SK-N-SH treated with all-trans-retinoic acid at 6 μM for 48 hours (cell line): Measurements from ENCODE around the gene SP2.

Experiments used
- ARNTL ChIP-seq: fragments of 450-650 bp; formaldehyde crosslinking; IDR thresholded peaks from 2 replicates; pipeline ENCODE4 v1.5.0; 2020; ENCODE audit warnings: low read depth, mild to moderate bottlenecking, moderate library complexity, borderline replicate concordance
- PATZ1 ChIP-seq: fragments of 250-450 bp; sonication (Bioruptor Pico); IDR thresholded peaks from 2 replicates; pipeline ENCODE4 v1.8.0; 2020; ENCODE audit warnings: mild to moderate bottlenecking, moderate library complexity, borderline replicate concordance
- TSHZ2 ChIP-seq: fragments of 250-450 bp; sonication (Bioruptor Pico); IDR thresholded peaks from 2 replicates; pipeline ENCODE4 v1.5.0; 2020; ENCODE audit warnings: mild to moderate bottlenecking, moderate library complexity
- ZFP3 ChIP-seq: fragments of 250-450 bp; sonication (Bioruptor Pico); IDR thresholded peaks from 2 replicates; pipeline ENCODE4 v1.5.0; 2020; ENCODE audit warnings: mild to moderate bottlenecking, moderate library complexity
- ZFP30 ChIP-seq: fragments of 450-650 bp; formaldehyde crosslinking; IDR thresholded peaks from 2 replicates; pipeline ENCODE4 v1.5.0; 2022; ENCODE audit warnings: mild to moderate bottlenecking, moderate library complexity
- ZNF565 ChIP-seq: fragments of 450-650 bp; formaldehyde crosslinking; conservative IDR thresholded peaks from 2 replicates; pipeline ENCODE4 v1.5.0; 2020; ENCODE audit warnings: low read depth, mild to moderate bottlenecking, moderate library complexity
- ZNF70 ChIP-seq: fragments of 450-650 bp; formaldehyde crosslinking; IDR thresholded peaks from 2 replicates; pipeline ENCODE4 v1.5.0; 2020; ENCODE audit warnings: mild to moderate bottlenecking, moderate library complexity

GRCh38 chr17:47978324-47978723, 82.3 kb downstream of the SP2 start:
- TF ChIP-seq TSHZ2 (peak; percentile 37; the same call in 1 of the 2 replicates), PATZ1 (no peak), ZNF565 (no peak), ZFP30 (CRISPR knock-in tag) (no peak), ARNTL (CRISPR knock-in tag) (no peak), ZFP3 (CRISPR knock-in tag) (no peak), ZNF70 (CRISPR knock-in tag) (no peak)
